Fibroblast of skin of left biceps (primary cell): ENCODE data around the gene NLRP12.
A peak's percentile ranks its signal among the peaks of the same experiment; 100 is the strongest.
"Not testable (repeated sequence)": the region's sequence is repeated elsewhere in the genome, so short reads cannot be mapped to it uniquely, and the experiment has no call there.

Source experiments
- DNase-seq, 2 experiments: peaks; one replicate each; pipeline ENCODE4 v3.0.0-alpha.2; 2013; ENCODE audit warnings: low read depth in 2 of 2

Gene NLRP12

DNA sequence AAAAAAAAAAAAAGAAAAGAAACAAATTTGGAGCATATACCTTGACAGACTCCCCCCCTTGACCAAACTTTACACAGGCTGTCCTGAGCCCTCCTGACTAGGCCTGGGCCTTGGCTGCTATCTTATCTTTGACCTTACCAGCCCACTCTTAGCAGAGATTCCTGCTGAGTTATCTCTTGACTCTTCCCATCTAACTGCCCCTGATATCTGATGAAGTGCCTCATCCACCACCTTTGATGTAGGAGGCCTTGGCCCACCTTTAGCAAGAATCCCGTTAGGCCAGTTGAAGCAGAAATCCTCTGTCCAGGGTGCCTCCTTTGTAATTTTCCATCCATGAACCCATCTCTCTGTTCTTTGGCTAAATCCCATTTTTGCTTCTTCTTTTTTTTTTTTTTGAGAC lies 43.6 kb downstream of the NLRP12 start:
- DNase-seq = no peak

DNA sequence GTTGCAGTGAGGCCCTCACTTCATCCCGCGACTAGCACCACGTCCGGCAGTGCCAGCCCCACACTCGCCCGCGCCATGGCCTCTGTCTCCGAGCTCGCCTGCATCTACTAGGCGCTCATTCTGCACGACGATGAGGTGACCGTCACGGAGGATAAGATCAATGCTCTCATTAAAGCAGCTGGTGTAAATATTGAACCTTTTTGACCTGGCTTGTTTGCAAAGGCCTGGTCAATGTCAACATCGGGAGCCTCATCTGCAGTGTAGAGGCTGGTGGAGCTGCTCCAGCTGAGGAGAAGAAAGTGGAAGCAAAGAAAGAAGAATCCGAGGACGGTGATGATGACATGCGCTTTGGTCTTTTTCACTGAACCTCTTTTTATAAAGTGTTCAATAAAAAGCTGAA lies 48.6 kb downstream of the NLRP12 start:
- DNase-seq = no peak

DNA sequence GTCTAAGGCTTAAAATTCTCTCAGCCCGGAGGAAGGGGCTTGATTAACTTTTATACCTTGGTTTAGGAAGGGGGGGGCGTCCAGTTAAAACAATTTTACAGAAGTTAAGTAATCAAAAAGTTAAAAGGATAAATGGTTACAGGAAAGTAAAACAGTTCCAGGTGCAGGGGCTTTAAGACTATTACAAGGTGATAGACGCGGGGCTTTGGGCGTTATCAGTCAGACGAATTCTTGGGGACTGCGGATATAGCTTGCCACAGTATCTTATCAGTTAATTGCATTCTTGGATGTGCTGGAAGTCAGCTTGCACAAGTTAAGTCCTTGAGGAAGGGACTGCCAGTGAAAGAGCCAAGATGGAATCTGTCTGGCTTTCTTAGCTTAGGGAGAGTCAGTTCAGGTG lies 49.6 kb downstream of the NLRP12 start:
- DNase-seq = not testable (repeated sequence)

DNA sequence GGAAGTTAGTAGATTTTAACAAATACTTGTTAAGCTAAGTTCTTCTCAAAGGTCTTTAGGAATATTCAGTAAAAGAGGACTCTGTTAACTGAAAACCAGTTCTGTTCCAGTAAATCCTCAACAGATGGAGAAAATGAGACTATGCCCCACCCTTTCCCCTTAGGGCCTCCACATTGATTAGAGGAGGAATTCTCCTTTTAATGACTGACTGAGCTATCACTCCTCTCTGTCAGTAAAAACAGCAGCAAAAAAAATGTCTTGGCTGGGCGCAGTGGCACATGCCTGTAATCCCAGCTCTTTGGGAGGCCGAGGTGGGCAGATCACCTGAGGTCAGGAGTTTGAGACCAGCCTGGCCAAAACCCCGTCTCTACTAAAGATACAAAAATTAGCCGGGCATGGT lies 50.1 kb downstream of the NLRP12 start:
- DNase-seq = no peak

DNA sequence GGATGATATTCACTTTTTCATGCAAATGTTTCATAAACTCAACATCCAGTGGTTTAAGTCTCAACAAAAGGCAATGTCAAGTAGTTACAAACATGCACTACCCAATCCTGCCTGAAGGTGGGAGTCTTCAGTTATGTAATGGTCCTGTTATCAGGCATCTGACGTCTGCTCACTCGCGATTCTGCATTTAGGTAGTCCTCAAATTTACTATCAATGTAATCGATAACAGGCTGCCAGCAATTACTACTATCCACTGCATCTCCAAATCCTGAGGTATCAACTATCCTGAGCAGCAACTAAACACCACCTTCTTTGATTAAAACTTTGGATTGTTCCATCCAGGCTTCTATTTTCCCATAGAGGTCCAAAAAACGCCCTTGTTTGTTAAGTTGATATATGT lies 51.2 kb downstream of the NLRP12 start:
- peak in 1 of 2 experiments; percentile 4 for DNase-seq

DNA sequence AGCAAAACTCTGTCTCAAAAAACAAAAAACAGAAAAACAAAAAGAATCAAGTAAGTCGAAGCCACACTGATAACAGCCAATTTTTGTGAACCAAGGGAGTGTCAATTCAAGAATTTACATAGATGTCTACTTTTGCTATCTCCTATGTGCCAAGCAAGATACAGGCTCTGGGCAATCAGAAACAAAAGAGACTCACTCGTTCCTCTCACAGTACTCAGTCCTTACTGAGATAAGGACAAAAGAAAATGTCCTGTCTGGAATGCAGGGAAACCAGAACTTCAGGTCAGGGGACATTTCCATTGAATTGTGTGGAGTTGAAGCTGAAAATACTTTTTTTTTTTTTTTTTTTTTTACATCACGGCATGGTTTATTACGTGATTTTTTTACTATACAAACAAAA lies 53.0 kb downstream of the NLRP12 start:
- no peak for DNase-seq

DNA sequence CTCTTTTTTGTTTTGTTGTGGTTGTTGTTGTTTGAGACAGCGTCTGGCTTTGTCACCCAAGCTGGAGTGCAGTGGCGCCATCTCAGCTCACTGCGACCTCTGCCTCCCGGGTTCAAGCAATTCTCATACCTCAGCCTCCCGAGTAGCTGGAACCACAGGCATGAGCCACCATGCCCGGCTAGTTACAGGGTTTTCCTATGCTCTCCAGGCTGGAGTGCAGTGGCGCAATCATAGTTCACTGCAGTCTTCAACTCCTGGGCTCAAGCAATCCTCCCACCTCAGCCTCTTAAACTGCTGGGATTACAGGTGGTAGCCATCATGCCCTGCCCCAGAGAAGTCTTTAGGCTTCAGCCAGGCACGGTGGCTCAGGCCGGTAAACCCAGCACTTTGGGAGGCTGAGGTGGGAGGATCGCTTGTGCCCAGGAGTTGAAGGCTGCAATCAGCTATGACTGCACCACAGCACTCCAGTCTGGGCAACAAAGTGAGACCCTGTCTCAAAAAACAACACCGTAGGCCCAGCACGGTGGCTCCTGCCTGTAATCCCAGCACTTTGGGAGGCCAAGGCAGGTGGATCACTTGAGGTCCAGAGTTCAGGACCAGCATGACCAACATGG lies 54.3 kb downstream of the NLRP12 start:
- DNase-seq = not testable (repeated sequence)

DNA sequence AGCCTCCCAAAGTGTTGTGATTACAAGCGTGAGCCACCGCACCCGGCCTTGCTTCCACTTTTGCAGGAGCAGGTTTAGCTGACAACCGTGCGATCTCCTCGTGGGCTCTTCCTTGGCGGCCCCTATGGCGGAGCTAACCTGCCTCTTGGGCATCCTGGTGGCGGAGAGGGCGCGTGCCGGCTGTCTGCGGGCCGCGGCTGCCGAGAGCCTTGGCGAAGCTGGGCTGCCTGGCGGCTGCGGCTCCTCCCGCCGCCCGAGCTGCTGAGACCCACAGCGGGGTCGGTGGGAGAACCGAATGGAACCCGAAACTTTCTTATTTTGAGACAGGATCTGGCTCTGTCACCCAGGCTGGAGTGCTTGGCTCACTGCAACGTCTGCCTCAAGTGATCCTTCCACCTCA lies 55.7 kb downstream of the NLRP12 start:
- no peak for DNase-seq

DNA sequence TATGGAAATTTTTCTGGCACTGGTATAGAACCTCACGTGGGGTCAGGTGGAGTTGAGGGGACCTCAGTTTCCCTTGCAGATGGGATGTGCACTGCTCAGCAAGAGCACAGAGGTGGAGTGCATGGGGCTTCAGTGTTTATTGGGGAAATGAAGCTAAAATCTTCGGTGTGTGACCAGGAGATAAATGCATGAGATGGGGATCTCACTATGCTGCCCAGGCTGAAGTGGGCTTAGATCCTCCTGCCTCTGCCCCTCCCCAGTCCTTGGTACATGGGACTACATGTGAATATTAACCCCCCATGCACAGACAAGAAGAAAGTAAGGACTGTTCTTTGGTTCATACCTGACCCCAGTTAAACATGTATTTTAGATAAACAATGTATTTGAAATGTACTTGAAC lies 65.1 kb downstream of the NLRP12 start:
- DNase-seq = not testable (repeated sequence)
